HTR-8/SVneo (cell line): ENCODE measurements around the gene NUP214.

ENCODE experiments used
- DNase-seq: peaks from one replicate; pipeline ENCODE4 v3.0.0; 2011; ENCODE audit warnings: low spot score, mixed read lengths; ENCODE audit not compliant: insufficient read length
- FAIRE-seq: peaks from 2 replicates; lab custom pipeline; 2011; peaks lifted over from hg19 to GRCh38; lab: Jason Lieb, UNC

NUP214 gene

DNA sequence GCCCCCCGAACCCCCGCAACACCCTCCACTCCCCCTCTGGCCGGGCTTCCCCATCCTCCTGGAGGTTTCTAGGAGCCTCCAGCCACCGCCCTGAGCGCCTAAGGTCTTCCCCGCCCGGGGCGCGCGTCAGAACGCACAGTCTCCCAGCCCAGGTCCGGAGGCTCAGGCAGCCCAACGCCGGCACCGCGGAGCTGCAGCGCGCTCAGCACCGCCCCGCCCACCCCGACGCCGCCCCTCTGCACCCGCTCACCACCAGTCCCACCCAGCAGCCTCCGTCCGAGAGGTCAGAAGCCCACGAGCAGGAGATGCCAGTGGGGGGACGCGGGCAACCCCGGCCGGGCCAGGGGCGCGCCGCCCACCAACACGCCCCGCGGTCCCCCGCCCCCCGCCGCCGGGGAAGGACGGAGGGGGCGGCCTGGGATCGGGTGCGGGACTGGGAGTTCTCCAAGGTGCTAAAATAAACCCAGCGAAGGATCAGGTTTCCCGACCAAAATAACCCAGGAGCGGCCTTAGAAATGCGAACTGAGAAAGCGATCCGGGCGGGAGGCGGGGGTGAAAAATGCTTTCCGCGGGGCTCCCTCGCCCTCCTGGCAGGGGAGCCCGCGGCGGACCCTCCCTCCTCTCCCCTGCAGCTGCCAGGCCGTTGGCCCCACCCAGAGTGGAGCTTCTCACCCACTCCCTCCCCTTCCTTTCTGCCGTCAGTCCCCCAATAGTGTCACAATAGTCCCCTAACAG lies 157.5 kb downstream of the NUP214 start:
- no peak for DNase-seq
- FAIRE-seq, result no peak
